ENCODE data around the gene FCRL6. TPM values are rescaled to one million over a fixed set of nuclear protein-coding genes. Genes with fewer than 3 reads are reported as not detected.

FCRL6 gene
- total and polyA plus RNA-seq, 2 donors (not counting 1 experiment from before 2014, with no cell fraction given): not detected

GRCh38 chr1:159821171-159821867, 19.2 kb downstream of the FCRL6 start:
- no peak overlapping the region for H3K27ac ChIP-seq (ENCODE audit: insufficient read depth, low read length)
- H3K79me2 ChIP-seq (ENCODE audit: control insufficient read depth, insufficient read depth, low read length): no peaks in the 10 kb centered on the region
- H3K4me3 ChIP-seq (replicated peaks in 1 of 4; ENCODE audit: control extremely low read depth in 1 of 4, insufficient read depth in 1 of 4, low read depth in 3 of 4, low read length in 4 of 4): no peak overlapping the region
- H3K4me2 ChIP-seq (ENCODE audit: extremely low read depth, insufficient read depth, low read length): no peak overlapping the region
- H2AFZ ChIP-seq (ENCODE audit: low read length): no peak overlapping the region
- H3K4me1 ChIP-seq (ENCODE audit: control insufficient read depth, extremely low read depth, insufficient read depth, low read length): no peaks in the 10 kb centered on the region
- TF ChIP-seq EZH2 (IDR thresholded peaks at IDR 0.05; ENCODE audit: low read length, missing control alignments) (no peak), CTCF (conservative IDR thresholded peaks at IDR 0.05 in 1 of 2, IDR thresholded peaks at IDR 0.05 in 1 of 2; ENCODE audit: low read depth in 1 of 2, low read length in 2 of 2) (peak in 1 of 2 donors; percentile 95)
- DNase-seq (ENCODE audit: low read depth in 2 of 2): peak in 1 of 2 donors; percentile 74
- no peak overlapping the region for H3K9ac ChIP-seq (ENCODE audit: insufficient read depth, low read length)
- no peaks in the 10 kb centered on the region for H4K20me1 ChIP-seq (ENCODE audit: control insufficient read depth, extremely low read depth, insufficient read depth, low read length)
- no peaks in the 10 kb centered on the region for H3K9me3 ChIP-seq (ENCODE audit: control insufficient read depth, insufficient read depth, low read depth, low read length)
- H3K27me3 ChIP-seq (ENCODE audit: control insufficient read depth, insufficient read depth, low read length): peaks cover 15% of the 10 kb centered on the region
- no peaks in the 10 kb centered on the region for H3K36me3 ChIP-seq (ENCODE audit: control insufficient read depth, insufficient read depth, low read length)

- TF ChIP-seq EZH2 (IDR thresholded peaks at IDR 0.05; ENCODE audit: low read length, missing control alignments): no peak
- TF ChIP-seq CTCF (conservative IDR thresholded peaks at IDR 0.05 in 1 of 2, IDR thresholded peaks at IDR 0.05 in 1 of 2; ENCODE audit: low read depth in 1 of 2, low read length in 2 of 2): no peak
- peaks cover 15% of the 10 kb centered on the region for H3K27me3 ChIP-seq (ENCODE audit: control insufficient read depth, insufficient read depth, low read length)
- no peaks in the 10 kb centered on the region for H4K20me1 ChIP-seq (ENCODE audit: control insufficient read depth, extremely low read depth, insufficient read depth, low read length)
- H3K36me3 ChIP-seq (ENCODE audit: control insufficient read depth, insufficient read depth, low read length): no peaks in the 10 kb centered on the region
- H3K4me3 ChIP-seq (replicated peaks in 1 of 4; ENCODE audit: control extremely low read depth in 1 of 4, insufficient read depth in 1 of 4, low read depth in 3 of 4, low read length in 4 of 4): no peak overlapping the region
- H3K79me2 ChIP-seq (ENCODE audit: control insufficient read depth, insufficient read depth, low read length): no peaks in the 10 kb centered on the region
- no peaks in the 10 kb centered on the region for H3K9me3 ChIP-seq (ENCODE audit: control insufficient read depth, insufficient read depth, low read depth, low read length)
- H3K27ac ChIP-seq (ENCODE audit: insufficient read depth, low read length): no peak overlapping the region
- no peak overlapping the region for H3K4me2 ChIP-seq (ENCODE audit: extremely low read depth, insufficient read depth, low read length)
- DNase-seq (ENCODE audit: low read depth in 2 of 2): no peak
- no peak overlapping the region for H3K9ac ChIP-seq (ENCODE audit: insufficient read depth, low read length)
- no peak overlapping the region for H2AFZ ChIP-seq (ENCODE audit: low read length)
- no peaks in the 10 kb centered on the region for H3K4me1 ChIP-seq (ENCODE audit: control insufficient read depth, extremely low read depth, insufficient read depth, low read length)
Measured at GRCh38 chr1:159823406-159823805, 21.2 kb downstream of the FCRL6 start.

GRCh38 chr1:159825564-159825963, 23.4 kb downstream of the FCRL6 start:
- H3K9ac ChIP-seq (ENCODE audit: insufficient read depth, low read length): no peak overlapping the region
- peaks cover 15% of the 10 kb centered on the region for H3K27me3 ChIP-seq (ENCODE audit: control insufficient read depth, insufficient read depth, low read length)
- H3K27ac ChIP-seq (ENCODE audit: insufficient read depth, low read length): no peak overlapping the region
- no peak overlapping the region for H2AFZ ChIP-seq (ENCODE audit: low read length)
- no peaks in the 10 kb centered on the region for H3K9me3 ChIP-seq (ENCODE audit: control insufficient read depth, insufficient read depth, low read depth, low read length)
- no peak overlapping the region for H3K4me3 ChIP-seq (replicated peaks in 1 of 4; ENCODE audit: control extremely low read depth in 1 of 4, insufficient read depth in 1 of 4, low read depth in 3 of 4, low read length in 4 of 4)
- no peak for DNase-seq (ENCODE audit: low read depth in 2 of 2)
- no peak overlapping the region for H3K4me2 ChIP-seq (ENCODE audit: extremely low read depth, insufficient read depth, low read length)
- H3K79me2 ChIP-seq (ENCODE audit: control insufficient read depth, insufficient read depth, low read length): no peaks in the 10 kb centered on the region
- TF ChIP-seq CTCF (conservative IDR thresholded peaks at IDR 0.05 in 1 of 2, IDR thresholded peaks at IDR 0.05 in 1 of 2; ENCODE audit: low read depth in 1 of 2, low read length in 2 of 2) (no peak), EZH2 (IDR thresholded peaks at IDR 0.05; ENCODE audit: low read length, missing control alignments) (no peak)
- peaks cover 2% of the 10 kb centered on the region for H3K4me1 ChIP-seq (ENCODE audit: control insufficient read depth, extremely low read depth, insufficient read depth, low read length)
- H4K20me1 ChIP-seq (ENCODE audit: control insufficient read depth, extremely low read depth, insufficient read depth, low read length): no peaks in the 10 kb centered on the region
- H3K36me3 ChIP-seq (ENCODE audit: control insufficient read depth, insufficient read depth, low read length): no peaks in the 10 kb centered on the region

All from fibroblast of lung (primary cell).